Erythroblast (primary cell): ENCODE results near the gene PTPRA.

Source experiments
- GATA1 ChIP-seq: IDR thresholded peaks from 2 replicates; pipeline ENCODE4 v1.6.1; 2011; ENCODE audit warnings: low read depth, mild to moderate bottlenecking, control low read depth, low read length, moderate library complexity
- POLR2A ChIP-seq: IDR thresholded peaks from 2 replicates; pipeline ENCODE4 v1.6.1; 2011; ENCODE audit warnings: mild to moderate bottlenecking, low read length

- TF ChIP-seq POLR2A = no peak
- TF ChIP-seq GATA1 = no peak
Measured at GRCh38 chr20:3037654-3038053, 164.4 kb downstream of the PTPRA start.
